Activated naive CD4-positive, alpha-beta T cell treated with anti-CD3 and anti-CD28 coated beads, Interleukin-2, amount 10 ng/mL, durations not matched to agents 7 days and 5 days (primary cell): ENCODE results near the gene LRRC40.
A peak's percentile ranks its signal among the peaks of the same experiment; 100 is the strongest.

Source experiments
- CTCF ChIA-PET: fragments of 350-600 bp; sonication (Branson Sonifier 250); formaldehyde crosslinking; loops from one replicate; lab custom pipeline; 2021; ENCODE audit warnings: antibody characterized with exemption; lab: Charles Lee
- DNase-seq: peaks from one replicate; pipeline ENCODE4 v3.0.0-alpha.2; 2020
- H3K27ac Mint-ChIP-seq: one replicate; pipeline ENCODE4 v1.8.0; 2021; ENCODE audit warnings: mild to moderate bottlenecking, moderate library complexity, mixed read lengths
- H3K27me3 Mint-ChIP-seq: one replicate; pipeline ENCODE4 v1.8.0; 2021; ENCODE audit warnings: mild to moderate bottlenecking, mixed read lengths
- H3K36me3 Mint-ChIP-seq: one replicate; pipeline ENCODE4 v1.8.0; 2021; ENCODE audit warnings: mixed read lengths
- H3K4me1 Mint-ChIP-seq: one replicate; pipeline ENCODE4 v1.8.0; 2021; ENCODE audit warnings: mixed read lengths
- H3K4me3 Mint-ChIP-seq: one replicate; pipeline ENCODE4 v1.8.0; 2021; ENCODE audit warnings: mild to moderate bottlenecking, moderate library complexity, mixed read lengths
- H3K9me3 Mint-ChIP-seq: one replicate; pipeline ENCODE4 v1.8.0; 2021; ENCODE audit warnings: mixed read lengths

LRRC40 gene

DNA sequence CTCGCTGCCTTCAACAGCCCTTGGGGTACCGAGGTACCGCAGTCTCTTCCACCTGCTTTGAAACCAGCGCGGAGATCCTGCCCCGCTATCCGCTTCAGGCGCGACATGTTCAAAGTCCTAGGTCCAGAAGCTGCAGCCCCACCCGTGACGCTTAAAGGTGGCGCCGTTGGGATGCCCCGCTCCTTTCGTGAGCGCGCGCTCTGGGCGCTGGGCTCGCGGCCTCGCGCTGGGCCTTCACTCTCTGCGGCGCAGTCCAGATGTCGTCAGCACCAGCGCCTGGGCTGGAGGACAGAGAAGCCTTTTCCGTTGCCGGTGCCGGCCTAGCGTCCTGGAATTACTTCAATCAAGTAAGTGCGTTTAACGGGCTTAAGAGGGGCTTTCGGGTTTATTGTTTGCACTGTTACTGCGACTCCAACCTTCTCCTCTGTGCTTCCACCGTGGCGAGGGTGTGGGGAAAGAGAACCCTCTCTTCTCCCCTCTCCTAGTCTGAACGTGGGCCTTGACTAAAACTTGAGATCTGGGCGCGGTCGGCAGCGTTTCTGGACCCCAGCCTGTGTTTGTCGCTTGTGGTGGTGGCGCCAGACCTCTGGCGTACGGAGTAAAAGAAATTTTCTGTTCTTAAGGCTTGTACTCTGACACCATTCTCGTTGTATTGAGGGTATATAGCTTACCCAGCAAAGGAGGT, at the start of gene LRRC40:
LRRC40 (minus strand) TSS at position 146 of the 685 bp plus-strand sequence; CDS start at position 107, 39 bp downstream.
- DNase-seq, result peak; percentile 97
- peaks cover 67% of the 10 kb centered on the region for H3K4me1 Mint-ChIP-seq

DNA sequence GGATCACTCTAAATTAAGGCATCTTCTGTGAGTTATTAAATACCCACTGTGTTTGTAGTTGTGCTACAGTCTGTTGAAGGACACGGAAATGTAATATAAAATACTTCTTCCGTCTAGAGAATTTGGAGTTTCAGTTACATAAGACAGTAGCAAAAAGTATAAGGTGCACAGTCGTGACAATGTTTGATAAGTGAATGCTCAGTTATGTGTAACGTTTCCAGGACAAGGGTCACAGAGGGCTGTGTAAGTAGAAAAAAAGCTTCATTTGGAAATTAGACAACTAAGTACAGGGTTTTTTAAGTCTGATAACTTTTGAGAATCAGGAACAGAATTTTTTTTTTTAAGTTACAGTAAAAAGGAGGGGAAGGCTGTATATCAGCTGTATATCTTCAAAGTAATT, 43.4 kb upstream of the LRRC40 start:
- Mint-ChIP-seq H3K4me3 (no peak overlapping the region), H3K4me1 (peaks cover 23% of the 10 kb centered on the region), H3K27me3 (no peaks in the 10 kb centered on the region), H3K36me3 (peaks cover 68% of the 10 kb centered on the region), H3K9me3 (no peaks in the 10 kb centered on the region), H3K27ac (peak overlapping the region; percentile 72)
- DNase-seq, result no peak
- CTCF ChIA-PET, result interaction anchor here (1.0 kb wide), 1 partner anchor 11 kb away, joined by 3 read pairs; no protein-coding TSS in a partner anchor

More for the DNA sequence above, at the start of gene LRRC40:
- Mint-ChIP-seq H3K4me3 (peak within 1 kb of the TSS; percentile 99), H3K27me3 (peaks cover 4% of the 10 kb centered on the region), H3K36me3 (peaks cover 22% of the 10 kb centered on the region), H3K9me3 (no peaks in the 10 kb centered on the region), H3K27ac (peak within 1 kb of the TSS; percentile 100)
- CTCF ChIA-PET, result interaction anchor here (1.2 kb wide), 1 partner anchor 12 kb away, joined by 3 read pairs; no protein-coding TSS in a partner anchor

DNA sequence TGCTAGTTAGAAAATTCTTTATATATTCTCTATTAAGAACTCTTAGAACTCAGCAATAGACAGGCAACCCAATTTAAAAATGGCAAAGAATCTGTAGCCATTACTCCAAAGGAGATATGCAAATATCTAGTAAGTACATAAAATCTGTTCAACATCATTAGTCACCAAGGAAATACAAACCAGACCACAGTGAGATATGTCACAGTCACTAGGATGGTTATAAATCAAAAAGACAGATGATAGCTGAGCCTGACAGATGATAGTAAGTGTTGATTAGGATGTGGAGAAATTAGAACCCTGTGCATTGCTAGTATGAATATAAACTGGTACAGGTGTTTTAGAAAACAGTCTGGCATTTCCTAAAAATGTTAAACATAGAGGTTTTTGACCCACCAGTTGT, 42.4 kb upstream of the LRRC40 start:
- Mint-ChIP-seq H3K9me3 (no peaks in the 10 kb centered on the region), H3K4me1 (peaks cover 23% of the 10 kb centered on the region), H3K27ac (peak overlapping the region; percentile 42), H3K4me3 (no peak overlapping the region), H3K36me3 (peaks cover 73% of the 10 kb centered on the region), H3K27me3 (no peaks in the 10 kb centered on the region)
- DNase-seq, result no peak
- CTCF ChIA-PET, result no interaction called here

DNA sequence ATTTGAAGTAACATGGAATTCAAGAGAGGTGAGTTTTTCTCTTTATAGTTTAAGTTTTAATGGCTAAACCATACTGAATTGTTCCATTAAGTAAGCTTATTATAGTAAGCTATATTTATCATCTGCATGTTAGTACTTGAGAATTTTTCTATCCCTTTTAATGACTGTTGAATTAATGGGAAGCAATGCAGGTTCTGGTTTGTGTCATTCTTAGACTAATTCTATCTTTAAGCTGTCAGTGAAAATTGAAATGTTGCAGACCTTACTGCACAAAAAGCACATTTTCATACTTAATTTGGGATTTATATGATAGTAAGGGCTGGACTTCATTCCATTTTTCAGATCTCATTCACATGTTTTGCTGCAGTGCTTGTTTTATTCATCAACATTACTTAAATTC, 41.7 kb upstream of the LRRC40 start:
- no peak for DNase-seq
- Mint-ChIP-seq H3K4me1 (peaks cover 23% of the 10 kb centered on the region), H3K27me3 (no peaks in the 10 kb centered on the region), H3K36me3 (peaks cover 76% of the 10 kb centered on the region), H3K9me3 (no peaks in the 10 kb centered on the region), H3K27ac (peak overlapping the region; percentile 7), H3K4me3 (no peak overlapping the region)
- CTCF ChIA-PET, result no interaction called here

DNA sequence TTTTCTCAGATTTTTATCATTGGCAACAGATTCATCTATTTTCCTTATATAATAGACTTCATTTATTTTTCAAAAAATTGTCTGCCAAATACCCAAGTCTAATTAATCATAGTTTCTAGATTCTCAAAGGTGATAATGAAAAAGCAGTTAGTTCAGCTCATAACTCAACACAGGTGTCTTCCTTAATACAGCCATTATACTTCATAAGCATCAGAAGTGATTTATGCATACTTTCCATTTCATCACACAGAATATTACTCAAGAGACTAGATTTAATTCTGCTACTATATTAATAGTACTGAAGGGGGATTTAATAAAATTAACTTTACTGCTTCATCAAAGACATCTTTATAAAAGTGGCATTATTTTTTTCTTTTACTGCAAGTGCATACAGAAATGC, 34.6 kb upstream of the LRRC40 start:
- no peaks in the 10 kb centered on the region for H3K9me3 Mint-ChIP-seq

DNA sequence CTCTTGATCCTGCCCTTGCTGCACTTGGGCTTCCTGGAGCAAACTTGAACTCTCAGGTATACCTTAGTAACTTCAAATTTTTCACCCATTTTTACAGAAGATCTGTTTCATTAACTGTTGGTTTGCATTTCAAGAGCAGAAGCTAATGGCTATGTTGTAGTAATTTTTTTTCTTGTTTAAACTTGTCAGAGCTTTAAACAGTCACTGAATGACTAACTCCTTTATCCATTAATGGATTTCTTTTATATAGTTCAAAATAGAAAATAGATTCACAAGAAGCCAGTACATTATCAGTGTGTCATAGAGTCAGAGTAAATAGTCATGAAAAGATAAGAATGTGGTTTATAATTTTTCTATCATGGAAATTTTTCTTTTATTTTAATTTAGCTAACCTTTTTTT, 29.4 kb upstream of the LRRC40 start:
- DNase-seq, result no peak
- peaks cover 2% of the 10 kb centered on the region for H3K4me1 Mint-ChIP-seq
- no peaks in the 10 kb centered on the region for H3K27me3 Mint-ChIP-seq
- no peak overlapping the region for H3K4me3 Mint-ChIP-seq
- H3K27ac Mint-ChIP-seq, result no peak overlapping the region
- no peaks in the 10 kb centered on the region for H3K9me3 Mint-ChIP-seq
- CTCF ChIA-PET, result no interaction called here
- peaks cover 60% of the 10 kb centered on the region for H3K36me3 Mint-ChIP-seq

More for the DNA sequence above, 34.6 kb upstream of the LRRC40 start:
- CTCF ChIA-PET, result no interaction called here
- H3K4me3 Mint-ChIP-seq, result no peak overlapping the region
- no peak overlapping the region for H3K27ac Mint-ChIP-seq
- H3K27me3 Mint-ChIP-seq, result no peaks in the 10 kb centered on the region
- peaks cover 8% of the 10 kb centered on the region for H3K4me1 Mint-ChIP-seq
- peaks cover 56% of the 10 kb centered on the region for H3K36me3 Mint-ChIP-seq
- DNase-seq, result no peak

DNA sequence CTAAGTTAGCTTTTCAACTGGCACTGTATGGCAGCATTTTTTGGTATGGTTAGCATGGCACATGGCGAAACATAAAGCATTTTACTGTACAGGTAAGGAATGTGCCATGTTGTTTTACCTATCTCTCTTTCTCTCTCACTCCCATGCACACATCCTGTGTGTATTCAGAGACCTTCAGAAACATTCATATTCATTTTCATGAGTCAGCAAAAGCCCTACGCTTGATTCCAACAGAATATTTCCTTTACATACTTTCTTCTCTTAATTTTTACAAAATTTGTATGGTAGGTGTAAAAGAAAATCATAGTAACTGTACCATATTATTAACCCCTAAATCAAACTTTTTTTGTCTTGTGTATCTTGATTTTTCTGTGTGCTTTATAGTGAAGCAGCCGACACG, 26.1 kb upstream of the LRRC40 start:
- H3K27me3 Mint-ChIP-seq, result no peaks in the 10 kb centered on the region
- H3K4me1 Mint-ChIP-seq, result peaks cover 19% of the 10 kb centered on the region
- no peak overlapping the region for H3K4me3 Mint-ChIP-seq
- CTCF ChIA-PET, result no interaction called here
- no peak overlapping the region for H3K27ac Mint-ChIP-seq
- DNase-seq, result no peak
- peaks cover 66% of the 10 kb centered on the region for H3K36me3 Mint-ChIP-seq
- H3K9me3 Mint-ChIP-seq, result no peaks in the 10 kb centered on the region

DNA sequence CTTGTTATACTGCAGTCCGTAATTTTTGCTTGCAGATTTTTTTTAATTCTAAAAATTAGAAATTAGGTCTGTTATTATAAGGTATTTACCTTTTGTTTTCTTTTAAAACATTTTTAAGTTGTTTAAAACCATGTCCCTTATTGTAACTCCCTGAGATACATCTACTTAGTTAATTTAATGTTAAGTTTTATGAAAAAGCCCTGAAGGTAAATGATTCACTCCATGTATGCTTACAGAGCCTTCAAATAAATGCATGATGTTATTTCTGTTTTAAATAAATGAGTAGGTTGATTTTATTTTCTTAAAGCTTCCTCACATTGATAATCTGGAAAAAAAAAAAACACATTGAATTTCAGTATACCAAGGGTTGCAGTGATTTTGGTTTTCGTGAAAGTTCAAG, 23.3 kb upstream of the LRRC40 start:
- peaks cover 38% of the 10 kb centered on the region for H3K4me1 Mint-ChIP-seq
- CTCF ChIA-PET, result interaction anchor here (0.7 kb wide), 1 partner anchor 124 kb away, joined by 3 read pairs; no protein-coding TSS in a partner anchor
- no peaks in the 10 kb centered on the region for H3K27me3 Mint-ChIP-seq
- no peak overlapping the region for H3K27ac Mint-ChIP-seq
- H3K9me3 Mint-ChIP-seq, result no peaks in the 10 kb centered on the region
- no peak overlapping the region for H3K4me3 Mint-ChIP-seq
- peaks cover 58% of the 10 kb centered on the region for H3K36me3 Mint-ChIP-seq
- no peak for DNase-seq

DNA sequence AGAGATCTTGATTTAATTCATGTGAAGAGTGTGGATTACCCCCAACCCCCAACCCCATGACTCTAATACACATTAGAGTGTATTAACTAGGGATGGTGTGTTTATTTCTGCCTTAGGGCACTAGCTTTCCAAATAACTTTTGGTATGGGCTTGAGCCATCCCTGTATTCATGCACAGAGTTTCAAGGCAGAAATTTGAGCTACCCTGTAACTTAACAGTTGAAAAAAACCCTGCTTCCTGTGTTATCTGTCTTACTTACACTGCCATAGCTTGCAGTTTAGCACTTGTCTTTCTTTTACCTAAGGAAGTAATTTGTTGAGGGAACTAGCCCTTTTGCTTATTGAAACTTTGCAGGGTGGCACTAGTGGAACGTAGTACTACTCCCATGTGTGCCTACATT, 22.1 kb upstream of the LRRC40 start:
- peaks cover 48% of the 10 kb centered on the region for H3K4me1 Mint-ChIP-seq
- no peaks in the 10 kb centered on the region for H3K9me3 Mint-ChIP-seq
- H3K36me3 Mint-ChIP-seq, result peaks cover 57% of the 10 kb centered on the region
- H3K4me3 Mint-ChIP-seq, result no peak overlapping the region
- H3K27ac Mint-ChIP-seq, result peak overlapping the region; percentile 79
- no peaks in the 10 kb centered on the region for H3K27me3 Mint-ChIP-seq
- CTCF ChIA-PET, result no interaction called here
- no peak for DNase-seq

DNA sequence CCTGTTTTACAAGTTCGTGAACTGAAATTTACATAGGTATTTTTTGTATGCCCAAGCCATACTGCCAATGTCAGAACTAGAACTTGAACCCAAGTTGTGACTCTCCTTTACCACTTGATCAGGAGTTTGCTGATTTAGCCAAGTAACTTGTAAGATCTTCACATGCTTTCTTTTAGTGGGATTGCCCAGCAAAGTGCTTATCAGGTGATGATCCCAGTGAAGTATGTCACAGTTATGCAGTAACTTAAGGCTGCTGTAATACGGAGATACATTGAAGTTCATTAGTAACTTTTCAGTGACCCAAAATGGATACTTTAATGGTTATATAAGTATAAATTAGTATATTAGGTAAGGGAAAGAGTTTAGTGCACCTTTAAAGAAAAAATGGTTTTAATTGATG, 19.6 kb upstream of the LRRC40 start:
- peaks cover 45% of the 10 kb centered on the region for H3K36me3 Mint-ChIP-seq
- H3K27me3 Mint-ChIP-seq, result no peaks in the 10 kb centered on the region
- no peak overlapping the region for H3K4me3 Mint-ChIP-seq
- no peak overlapping the region for H3K27ac Mint-ChIP-seq
- no peak for DNase-seq
- peaks cover 60% of the 10 kb centered on the region for H3K4me1 Mint-ChIP-seq
- no peaks in the 10 kb centered on the region for H3K9me3 Mint-ChIP-seq
- CTCF ChIA-PET, result no interaction called here

DNA sequence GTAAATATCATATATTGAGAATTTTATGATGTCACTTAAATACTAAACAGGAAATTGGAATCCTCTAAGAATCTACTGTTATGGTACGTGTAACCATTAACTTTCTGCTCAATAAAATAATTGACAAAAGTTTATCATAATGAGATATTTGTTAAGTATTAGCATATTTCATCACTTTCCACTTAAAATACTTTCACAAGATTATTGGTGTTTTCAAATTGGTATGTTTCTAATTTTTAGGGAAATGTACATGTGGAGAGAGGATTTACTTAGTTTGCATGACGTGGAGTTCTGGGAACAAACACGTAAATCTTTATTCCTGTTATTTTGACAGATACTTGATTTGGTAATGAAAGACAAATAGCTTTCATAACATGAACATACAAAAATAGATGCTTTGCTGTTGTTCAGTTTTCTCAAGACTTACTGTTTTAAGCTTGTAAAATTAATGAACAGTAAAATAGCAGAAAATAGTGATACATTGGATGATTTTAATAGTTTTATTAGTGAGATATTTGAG, 17.4 kb upstream of the LRRC40 start:
- CTCF ChIA-PET, result no interaction called here

DNA sequence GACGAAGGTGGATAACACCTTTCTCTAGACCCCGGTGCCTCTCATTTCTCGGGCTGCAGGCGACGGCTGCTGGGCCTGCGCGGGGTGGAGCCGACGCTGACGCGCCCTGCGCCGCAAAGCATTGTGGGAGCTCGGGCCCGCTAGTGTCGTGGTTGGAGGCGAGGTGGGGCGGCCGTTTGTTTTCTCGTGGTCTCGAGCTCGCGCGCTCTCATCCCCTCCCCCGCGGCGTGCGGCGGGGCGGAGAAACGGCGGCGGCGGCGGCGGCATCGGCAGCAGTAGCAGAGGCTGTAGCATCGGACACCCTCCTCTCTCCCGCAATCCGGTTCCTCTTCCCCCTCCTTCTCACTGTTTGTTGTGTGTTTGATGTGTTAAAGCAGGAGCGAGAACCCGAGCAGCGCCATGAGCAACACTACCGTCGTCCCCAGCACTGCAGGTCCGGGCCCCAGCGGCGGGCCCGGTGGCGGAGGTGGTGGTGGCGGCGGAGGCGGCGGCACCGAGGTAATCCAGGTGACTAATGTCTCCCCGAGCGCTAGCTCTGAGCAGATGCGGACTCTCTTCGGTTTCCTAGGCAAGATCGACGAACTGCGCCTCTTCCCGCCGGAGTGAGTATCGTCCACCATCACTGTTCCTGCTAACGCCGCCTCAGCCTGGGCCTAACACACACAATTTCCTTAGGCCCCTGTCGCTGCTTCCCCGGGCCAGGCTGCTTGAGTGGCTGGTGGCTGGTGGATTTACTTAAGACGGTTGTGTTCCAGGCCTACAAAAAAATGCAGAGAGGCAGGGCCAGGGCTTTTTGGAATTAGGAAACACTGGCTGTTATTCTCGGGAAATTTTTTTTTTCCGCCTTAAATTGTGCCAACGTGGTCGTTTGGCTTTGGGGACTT, 16.1 kb upstream of the LRRC40 start, which contains the start of gene SRSF11:
SRSF11 (plus strand) TSS at position 143 of the 884 bp plus-strand sequence; CDS start at position 400, 257 bp downstream.
- H3K9me3 Mint-ChIP-seq, result no peaks in the 10 kb centered on the region
- CTCF ChIA-PET, result interaction anchor here (0.6 kb wide), 1 partner anchor 29 kb away, joined by 3 read pairs; no protein-coding TSS in a partner anchor
- H3K27me3 Mint-ChIP-seq, result no peaks in the 10 kb centered on the region
- DNase-seq, result peak; percentile 97
- peaks cover 46% of the 10 kb centered on the region for H3K4me1 Mint-ChIP-seq
- H3K4me3 Mint-ChIP-seq, result peak within 1 kb of the TSS; percentile 91
- H3K27ac Mint-ChIP-seq, result peak within 1 kb of the TSS; percentile 98
- peaks cover 33% of the 10 kb centered on the region for H3K36me3 Mint-ChIP-seq

More for the DNA sequence above, 17.4 kb upstream of the LRRC40 start:
- no peaks in the 10 kb centered on the region for H3K27me3 Mint-ChIP-seq
- no peak for DNase-seq
- H3K4me1 Mint-ChIP-seq, result peaks cover 59% of the 10 kb centered on the region
- H3K27ac Mint-ChIP-seq, result peak overlapping the region; percentile 98
- peaks cover 37% of the 10 kb centered on the region for H3K36me3 Mint-ChIP-seq
- H3K9me3 Mint-ChIP-seq, result no peaks in the 10 kb centered on the region
- peak overlapping the region; percentile 91 for H3K4me3 Mint-ChIP-seq

DNA sequence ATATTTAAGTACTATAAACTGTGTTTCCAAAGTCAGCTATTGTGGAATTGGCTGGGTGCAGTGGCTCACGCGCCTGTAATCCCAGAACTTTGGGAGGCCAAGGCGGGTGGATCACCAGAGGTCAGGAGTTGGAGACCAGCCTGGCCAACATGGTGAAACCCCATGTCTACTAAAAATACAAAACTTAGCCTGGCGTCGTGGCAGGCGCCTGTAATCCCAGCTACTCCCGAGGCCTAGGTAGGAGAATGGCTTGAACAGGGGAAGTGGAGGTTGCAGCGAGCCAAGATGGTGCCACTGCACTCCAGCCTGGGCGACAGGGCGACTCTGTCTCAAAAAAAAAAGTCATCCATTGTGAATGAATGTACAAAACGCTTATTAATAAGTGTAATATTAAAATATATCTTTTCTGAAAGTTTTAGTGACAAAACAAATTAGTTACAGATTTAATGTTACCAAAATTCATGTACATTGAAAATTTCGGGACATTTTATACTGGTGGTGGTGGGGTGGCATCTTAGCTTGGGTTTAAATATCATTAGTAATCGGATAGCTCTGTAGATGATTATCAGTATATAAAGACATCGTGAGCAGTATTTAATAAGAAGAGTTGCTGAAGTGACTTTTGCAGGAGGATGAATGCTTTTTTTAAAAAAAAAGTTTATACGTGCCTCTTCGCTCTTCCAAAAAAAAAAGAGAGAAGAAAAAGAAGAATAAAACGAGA, 15.3 kb upstream of the LRRC40 start:
- no peaks in the 10 kb centered on the region for H3K27me3 Mint-ChIP-seq
- H3K36me3 Mint-ChIP-seq, result peaks cover 33% of the 10 kb centered on the region
- H3K4me3 Mint-ChIP-seq, result peak overlapping the region; percentile 91
- peaks cover 41% of the 10 kb centered on the region for H3K4me1 Mint-ChIP-seq
- DNase-seq, result no peak
- H3K27ac Mint-ChIP-seq, result peak overlapping the region; percentile 98
- H3K9me3 Mint-ChIP-seq, result no peaks in the 10 kb centered on the region
- CTCF ChIA-PET, result interaction anchor here (0.6 kb wide), 1 partner anchor 28 kb away, joined by 3 read pairs; no protein-coding TSS in a partner anchor
